CD4-positive, alpha-beta memory T cell (primary cell): Measurements from ENCODE around the gene RCHY1. TPM values are rescaled to one million over a fixed set of nuclear protein-coding genes. Genes with fewer than 3 reads are reported as not detected.

Experiments used
- CTCF ChIA-PET: fragments of 350-600 bp; sonication (Branson Sonifier 250); formaldehyde crosslinking; loops from one replicate; lab custom pipeline; 2021; ENCODE audit warnings: inconsistent platforms; ENCODE audit not compliant: partially characterized antibody; lab: Charles Lee
- POLR2A ChIA-PET: fragments of 350-600 bp; sonication (Branson Sonifier 250); formaldehyde crosslinking; loops from one replicate; lab custom pipeline; 2021; ENCODE audit not compliant: partially characterized antibody; lab: Charles Lee
- DNase-seq, 5 donors: peaks; one replicate each; pipeline versions ENCODE4 v3.0.0 to v3.0.0-alpha.2; 2020 to 2022; ENCODE audit warnings: mixed read lengths in 1 of 5
- H3K27ac ChIP-seq: one replicate; pipeline ENCODE4 v1.7.0; 2013; ENCODE audit warnings: low read depth, low read length
- H3K27me3 ChIP-seq: 2 replicates; pipeline ENCODE4 v1.7.0; 2013; ENCODE audit warnings: mild to moderate bottlenecking, low read length, moderate library complexity; ENCODE audit not compliant: insufficient read depth
- H3K36me3 ChIP-seq: 2 replicates; pipeline ENCODE4 v1.7.0; 2013; ENCODE audit warnings: mild to moderate bottlenecking, low read length, moderate library complexity; ENCODE audit not compliant: insufficient read depth
- H3K4me1 ChIP-seq: 2 replicates; pipeline ENCODE4 v1.7.0; 2013; ENCODE audit warnings: mild to moderate bottlenecking, low read length, moderate library complexity; ENCODE audit not compliant: insufficient read depth
- H3K4me3 ChIP-seq, 2 donors: one replicate each; pipeline ENCODE4 v1.7.0; 2013; ENCODE audit warnings: low read length in 2 of 2, mild to moderate bottlenecking in 1 of 2
- H3K9me3 ChIP-seq, 2 donors: one replicate each; pipeline ENCODE4 v1.7.0; 2013; ENCODE audit warnings: low read length in 2 of 2, control low read depth in 1 of 2; ENCODE audit not compliant: control insufficient read depth in 1 of 2
- H3K27ac Mint-ChIP-seq, 7 donors: one replicate each; pipeline ENCODE4 v1.8.0; 2020 to 2021; ENCODE audit warnings: mixed read lengths in 7 of 7, mild to moderate bottlenecking in 6 of 7, inconsistent platforms in 3 of 7, moderate library complexity in 3 of 7
- H3K27me3 Mint-ChIP-seq, 2 donors: one replicate each; pipeline ENCODE4 v1.8.0; 2020 to 2021; ENCODE audit warnings: mixed read lengths in 2 of 2
- H3K36me3 Mint-ChIP-seq, 2 donors: one replicate each; pipeline ENCODE4 v1.8.0; 2020 to 2021; ENCODE audit warnings: mixed read lengths in 2 of 2, inconsistent platforms in 1 of 2, mild to moderate bottlenecking in 1 of 2
- H3K4me1 Mint-ChIP-seq, 4 donors: one replicate each; pipeline ENCODE4 v1.8.0; 2020 to 2021; ENCODE audit warnings: mixed read lengths in 4 of 4, mild to moderate bottlenecking in 1 of 4
- H3K4me3 Mint-ChIP-seq, 8 donors: one replicate each; pipeline ENCODE4 v1.8.0; 2020 to 2021; ENCODE audit warnings: mixed read lengths in 8 of 8, mild to moderate bottlenecking in 7 of 8, moderate library complexity in 6 of 8, inconsistent platforms in 3 of 8
- H3K9me3 Mint-ChIP-seq, 8 donors: one replicate each; pipeline ENCODE4 v1.8.0; 2020 to 2021; ENCODE audit warnings: mixed read lengths in 8 of 8, mild to moderate bottlenecking in 5 of 8, inconsistent platforms in 3 of 8, moderate library complexity in 1 of 8
- intact Hi-C: fragments of 100-400 bp; cut with micrococcal nuclease; formaldehyde crosslinking; loops from one replicate; pipeline ENCODE4 v1.15.1; 2023
- polyA plus RNA-seq, 2 donors: library from polyadenylated mRNA; unstranded; fragments of 300-500 nt; fragmentation: Illumina TruSeq; gene quantifications; one replicate each; pipeline ENCODE4 v1.2.3, GENCODE V29; 2021
- total RNA-seq, 2 experiments: library from RNA; stranded (reverse); gene quantifications; one replicate each; pipeline ENCODE4 v1.2.3, GENCODE V29; 2021

Gene RCHY1
- total and polyA plus RNA-seq, 4 experiments from 2014 or later = 26.4 to 40.9 (median 38.6) TPM

DNA sequence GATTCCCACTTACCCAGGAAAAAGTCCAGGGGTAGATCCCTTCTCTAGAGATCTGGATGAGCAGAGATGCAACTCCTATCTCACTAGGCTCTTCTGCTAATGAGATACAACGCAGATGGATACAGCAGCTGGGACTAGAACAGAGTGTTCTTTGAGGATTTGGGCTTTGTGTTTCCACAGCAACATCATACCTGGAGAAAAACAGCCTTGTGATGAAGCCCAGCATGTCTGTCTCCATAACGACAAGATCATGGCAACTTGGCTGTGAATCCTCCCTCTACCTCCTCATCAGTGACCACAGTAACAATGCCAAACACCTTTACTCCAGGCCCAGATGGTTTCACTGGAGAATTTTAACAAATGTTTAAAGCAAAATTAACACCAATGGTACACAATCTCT is 80.1 kb downstream of the RCHY1 start:
- Mint-ChIP-seq H3K4me1 (no peaks in the 10 kb centered on the region), H3K27me3 (peaks cover 6 to 8% of the 10 kb centered on the region in 2 donors), H3K4me3 (no peak overlapping the region), H3K27ac (no peak overlapping the region), H3K9me3 (peaks cover 3 to 34% (median 24%) of the 10 kb centered on the region in 8 donors), H3K36me3 (no peaks in the 10 kb centered on the region)
- no peak for DNase-seq
- H3K4me1 ChIP-seq = no peaks in the 10 kb centered on the region
- H3K9me3 ChIP-seq = no peaks in the 10 kb centered on the region
- no peaks in the 10 kb centered on the region for H3K27me3 ChIP-seq
- ChIA-PET POLR2A (no interaction called here), CTCF (no interaction called here)
- no peak overlapping the region for H3K4me3 ChIP-seq
- H3K27ac ChIP-seq = no peak overlapping the region
- intact Hi-C loops = no loop called here
- no peaks in the 10 kb centered on the region for H3K36me3 ChIP-seq

DNA sequence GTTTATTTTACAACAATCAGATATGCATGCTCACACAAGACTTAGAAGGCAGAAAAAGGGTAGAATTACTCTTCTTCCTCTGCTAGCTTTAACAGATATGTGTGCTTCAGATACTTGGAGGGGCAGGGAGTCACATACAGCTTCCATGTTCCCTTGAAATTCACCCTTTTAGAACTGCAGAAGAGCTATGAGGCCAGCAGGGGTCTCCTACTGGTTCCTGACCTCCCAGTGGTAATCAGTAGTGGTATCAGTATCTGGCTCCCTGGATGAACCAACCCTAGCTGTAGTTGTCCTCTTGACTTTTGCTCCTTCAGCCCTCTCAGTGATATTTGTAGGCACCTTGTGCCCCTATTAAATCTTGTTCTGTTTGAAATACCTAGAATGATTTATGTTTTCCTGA is 81.5 kb downstream of the RCHY1 start:
- ChIA-PET POLR2A (no interaction called here), CTCF (interaction anchor here (1.4 kb wide), 1 partner anchor 9 kb away, joined by 6 read pairs; no protein-coding TSS in a partner anchor)
- intact Hi-C loops = no loop called here
- Histone ChIP-seq H3K36me3 (no peaks in the 10 kb centered on the region), H3K4me1 (no peaks in the 10 kb centered on the region), H3K4me3 (no peak overlapping the region), H3K9me3 (no peaks in the 10 kb centered on the region), H3K27ac (no peak overlapping the region), H3K27me3 (no peaks in the 10 kb centered on the region)
- peaks cover 5 to 8% of the 10 kb centered on the region in 2 donors for H3K27me3 Mint-ChIP-seq
- DNase-seq = no peak
- H3K9me3 Mint-ChIP-seq = peaks cover 3 to 26% (median 21%) of the 10 kb centered on the region in 8 donors
- no peaks in the 10 kb centered on the region for H3K36me3 Mint-ChIP-seq
- peak overlapping the region in 1 of 7 donors; percentile 49 for H3K27ac Mint-ChIP-seq
- H3K4me3 Mint-ChIP-seq = no peak overlapping the region
- no peaks in the 10 kb centered on the region for H3K4me1 Mint-ChIP-seq

DNA sequence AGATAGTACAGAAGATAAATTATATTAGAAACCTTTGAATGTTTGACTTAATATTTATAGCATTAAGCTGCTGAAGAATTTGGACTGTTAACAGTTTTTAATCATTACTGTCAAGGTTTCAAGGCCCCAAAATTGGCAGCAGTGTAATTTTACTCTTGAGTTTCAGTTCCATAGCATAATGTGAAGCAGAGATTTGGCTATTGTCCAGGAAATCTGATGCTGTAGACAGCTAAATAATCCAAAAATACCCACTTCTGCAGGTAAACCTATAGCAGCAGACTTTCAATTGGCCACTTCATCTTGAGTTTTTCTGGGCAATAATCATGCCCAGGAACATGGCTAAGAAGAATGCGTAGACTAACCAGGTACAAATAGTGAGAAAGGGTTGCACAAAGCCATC is 85.0 kb downstream of the RCHY1 start:
- Mint-ChIP-seq H3K4me3 (no peak overlapping the region), H3K9me3 (peaks cover 0 to 5% (median 2%) of the 10 kb centered on the region in 8 donors), H3K36me3 (no peaks in the 10 kb centered on the region), H3K27ac (no peak overlapping the region), H3K4me1 (no peaks in the 10 kb centered on the region), H3K27me3 (peaks cover 1 to 2% of the 10 kb centered on the region in 2 donors)
- intact Hi-C loops = no loop called here
- no peak for DNase-seq
- Histone ChIP-seq H3K4me1 (no peaks in the 10 kb centered on the region), H3K27me3 (no peaks in the 10 kb centered on the region), H3K27ac (no peak overlapping the region), H3K9me3 (no peaks in the 10 kb centered on the region), H3K36me3 (no peaks in the 10 kb centered on the region), H3K4me3 (no peak overlapping the region)
- ChIA-PET POLR2A (no interaction called here), CTCF (no interaction called here)

Other genes with a start within 250 kb of the RCHY1 start
- 10 to 100 TPM; 38.1 to 43.4 TPM for gene THAP6, start 70 bp upstream of the RCHY1 start, total RNA-seq
- 10 to 100 TPM; 12.9 to 13.6 TPM for gene THAP6, start 70 bp upstream of the RCHY1 start, polyA plus RNA-seq
- not detected for gene ODAPH, start 41.7 kb upstream of the RCHY1 start, total RNA-seq
- gene ODAPH, start 41.7 kb upstream of the RCHY1 start, polyA plus RNA-seq = not detected
- gene CDKL2, start 116.1 kb upstream of the RCHY1 start, total RNA-seq = under 1 TPM; 0.35 to 0.39 TPM
- under 1 TPM; 0.32 to 0.37 TPM for gene CDKL2, start 116.1 kb upstream of the RCHY1 start, polyA plus RNA-seq
- 100 to 1,000 TPM; 150 to 165 TPM for gene G3BP2, start 159.0 kb upstream of the RCHY1 start, total RNA-seq
- 100 to 1,000 TPM; 118 to 125 TPM for gene G3BP2, start 159.0 kb upstream of the RCHY1 start, polyA plus RNA-seq
- 10 to 100 TPM; 48.6 to 49.4 TPM for gene USO1, start 210.2 kb upstream of the RCHY1 start, total RNA-seq
- 10 to 100 TPM; 31.9 to 35.4 TPM for gene USO1, start 210.2 kb upstream of the RCHY1 start, polyA plus RNA-seq